Midbrain (tissue), 1 donor: Measurements from ENCODE around the gene EIF2B1.

Source experiments
- DNase-seq: peaks from one replicate; lab custom pipeline; 2025; lab: John Stamatoyannopoulos, UW

Gene EIF2B1

DNA sequence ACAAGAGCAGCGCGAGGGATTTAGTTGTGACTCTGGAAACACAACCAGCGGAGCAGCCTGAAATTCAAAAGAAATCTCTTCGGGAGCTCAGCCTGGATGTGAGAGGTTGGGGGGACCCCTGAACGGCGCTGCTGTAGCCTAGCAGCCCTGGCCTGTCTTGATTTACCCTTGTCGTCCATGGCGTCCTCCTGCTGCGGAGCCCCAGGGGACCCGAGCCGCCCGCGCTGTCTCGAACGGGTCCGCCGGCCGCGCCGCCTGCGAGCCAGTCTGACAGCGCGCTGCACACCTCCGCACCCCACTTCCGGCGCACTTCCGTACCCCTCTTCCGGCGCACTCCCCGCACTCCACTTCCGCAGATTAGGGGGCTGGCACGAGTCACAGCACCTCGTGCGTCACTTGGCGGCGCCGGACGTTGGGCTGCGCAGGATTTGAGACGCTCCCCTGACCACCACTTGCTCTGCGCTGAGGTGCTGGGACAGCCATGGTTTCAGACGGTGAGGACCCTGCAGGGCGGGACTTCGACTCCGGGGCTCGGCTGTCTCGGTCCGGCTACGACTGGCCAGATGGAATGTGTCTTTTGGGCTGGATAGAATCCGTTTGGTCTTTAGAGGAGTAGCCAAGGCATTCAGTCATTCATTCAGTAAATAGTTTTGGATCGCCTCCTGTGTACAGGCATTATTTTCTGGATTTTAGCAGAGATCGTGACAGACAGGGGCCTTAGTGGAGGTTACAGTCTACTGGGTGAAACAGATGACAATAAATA is at the start of gene EIF2B1, which contains the start of gene GTF2H3:
EIF2B1 (minus strand) TSS at position 308 of the 763 bp plus-strand sequence; CDS start at position 179, 129 bp downstream.
GTF2H3 (plus strand) TSS at position 451 of the 763 bp plus-strand sequence; CDS start at position 482, 31 bp downstream.
- peak; percentile 96 for DNase-seq

GRCh38 chr12:123681605-123682004 is 48.1 kb upstream of the EIF2B1 start:
- no peak for DNase-seq

DNA sequence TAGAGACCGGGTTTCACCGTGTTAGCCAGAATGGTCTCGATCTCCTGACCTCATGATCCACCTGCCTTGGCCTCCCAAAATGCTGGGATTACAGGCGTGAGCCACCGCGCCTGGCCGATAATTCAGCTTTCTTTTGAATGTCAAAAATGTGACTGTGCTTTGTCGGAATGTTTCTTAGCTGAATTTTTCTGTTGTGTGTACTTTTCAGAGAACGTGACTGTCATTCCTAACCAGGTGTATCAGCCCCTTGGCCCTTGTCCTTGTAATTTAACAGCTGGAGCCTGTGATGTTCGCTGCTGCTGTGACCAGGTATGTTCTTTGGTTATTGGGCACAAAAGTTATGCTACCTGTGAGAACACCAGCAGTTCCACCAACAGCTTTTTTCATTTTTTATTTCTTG is 45.5 kb upstream of the EIF2B1 start:
- no peak for DNase-seq

GRCh38 chr12:123676616-123677320 is 43.3 kb upstream of the EIF2B1 start:
- DNase-seq = no peak

- no peak for DNase-seq
These were observed 42.0 kb upstream of the EIF2B1 start for GRCh38 chr12:123675436-123675835.

DNA sequence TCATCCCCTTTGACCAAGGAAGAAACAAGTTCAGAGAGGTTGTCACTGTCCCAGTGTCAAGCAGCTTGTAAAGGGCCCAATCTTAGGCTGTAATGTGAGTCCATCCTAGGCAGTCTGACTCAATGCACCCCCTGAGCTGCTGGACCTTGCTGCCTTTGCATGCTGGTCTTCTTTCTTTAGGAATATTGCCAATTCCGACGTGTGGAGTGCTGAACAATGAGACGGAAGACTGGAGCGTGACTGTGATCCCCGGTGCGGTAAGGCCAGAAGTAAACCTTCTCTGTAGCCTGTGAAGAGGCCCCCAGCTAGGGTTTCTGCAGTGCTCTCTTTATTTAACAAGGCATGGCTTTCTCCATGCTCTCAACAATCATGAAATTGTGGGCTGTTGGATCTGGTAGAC is 38.4 kb upstream of the EIF2B1 start:
- no peak for DNase-seq

GRCh38 chr12:123670882-123671728 is 37.6 kb upstream of the EIF2B1 start, which contains the start of gene TCTN2:
Gene TCTN2 (plus strand): TSS chr12:123671113. CDS start chr12:123671241, 128 bp downstream.
- DNase-seq = peak; percentile 90

- no peak for DNase-seq
These were observed 34.3 kb upstream of the EIF2B1 start for GRCh38 chr12:123667771-123668170.

- no peak for DNase-seq
These were observed 26.7 kb upstream of the EIF2B1 start for GRCh38 chr12:123659996-123660727.

- no peak for DNase-seq
These were observed 23.7 kb upstream of the EIF2B1 start for GRCh38 chr12:123657211-123657610.

- DNase-seq = no peak
These were observed 22.9 kb upstream of the EIF2B1 start for GRCh38 chr12:123656392-123656791.

DNA sequence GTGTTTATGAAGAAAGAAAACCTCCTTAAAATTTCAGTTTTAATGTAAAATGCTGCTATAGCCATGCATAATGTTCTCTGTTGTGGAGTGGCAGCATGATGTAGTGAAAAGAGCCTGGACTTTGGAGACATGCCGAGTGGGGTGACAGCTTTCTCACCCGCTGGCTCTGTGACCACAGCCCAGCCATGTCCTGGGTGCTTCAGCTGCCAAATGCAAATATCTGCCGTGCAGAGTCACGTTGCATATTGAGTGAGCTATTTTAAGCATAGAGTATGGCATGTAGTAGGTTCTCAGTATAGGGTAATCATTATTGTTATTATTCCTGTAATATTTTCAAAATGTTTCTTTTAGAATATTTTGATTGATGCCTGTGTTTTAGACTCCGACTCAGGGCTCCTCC is 21.9 kb upstream of the EIF2B1 start:
- no peak for DNase-seq

DNA sequence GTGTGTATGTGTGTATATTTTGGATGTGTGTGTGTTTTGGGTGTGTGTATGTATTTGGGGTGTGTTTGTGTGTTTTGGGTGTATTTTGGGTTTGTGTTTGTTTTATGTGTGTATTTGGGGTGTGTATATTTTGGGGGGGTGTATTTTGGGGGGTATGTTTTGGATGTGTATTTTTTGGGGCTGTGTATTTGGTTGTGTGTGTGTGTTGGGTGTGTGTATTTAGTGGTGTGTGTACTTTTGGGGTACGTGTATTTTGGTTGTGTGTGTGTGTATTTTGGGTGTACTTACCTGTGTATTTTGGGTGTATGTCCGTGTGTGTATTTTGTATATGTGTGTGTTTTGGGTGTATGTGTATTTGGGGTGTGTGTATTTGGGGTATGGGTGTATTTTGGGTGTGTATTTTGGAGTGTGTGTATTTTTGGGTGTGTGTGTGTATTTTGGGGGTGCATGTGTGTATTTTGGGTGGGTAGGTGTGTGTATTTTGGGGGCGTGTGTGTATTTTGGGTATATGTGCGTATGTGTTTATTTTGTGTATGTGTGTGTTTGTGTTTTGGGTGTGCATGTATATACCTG is 20.7 kb upstream of the EIF2B1 start:
- no peak for DNase-seq

- no peak for DNase-seq
These were observed 14.9 kb upstream of the EIF2B1 start for GRCh38 chr12:123648401-123648800.

DNA sequence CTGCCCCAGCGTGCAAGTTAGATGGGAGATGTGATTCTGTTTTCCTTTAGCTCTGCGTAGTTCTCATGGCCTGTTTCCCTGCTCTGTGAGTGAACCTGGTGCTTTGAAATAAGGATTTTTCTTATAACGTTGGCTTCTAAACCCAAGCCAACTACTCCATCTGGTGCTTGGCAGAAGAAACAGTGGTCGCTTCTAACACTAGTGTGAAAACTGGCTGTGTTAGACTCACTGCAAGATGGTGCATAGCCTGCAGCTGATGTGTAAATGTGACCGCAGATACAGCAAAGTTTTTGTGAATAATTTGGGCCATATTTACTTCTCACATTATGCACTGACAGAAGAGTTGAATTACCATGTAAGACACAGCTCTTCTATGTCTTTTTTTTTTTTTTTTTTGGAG is 12.4 kb upstream of the EIF2B1 start:
- no peak for DNase-seq

- DNase-seq = no peak
These were observed 11.9 kb upstream of the EIF2B1 start for GRCh38 chr12:123645380-123645779.

GRCh38 chr12:123643911-123644310 is 10.4 kb upstream of the EIF2B1 start:
- no peak for DNase-seq

GRCh38 chr12:123634142-123634561 is 666 bp upstream of the EIF2B1 start:
- no peak for DNase-seq

DNA sequence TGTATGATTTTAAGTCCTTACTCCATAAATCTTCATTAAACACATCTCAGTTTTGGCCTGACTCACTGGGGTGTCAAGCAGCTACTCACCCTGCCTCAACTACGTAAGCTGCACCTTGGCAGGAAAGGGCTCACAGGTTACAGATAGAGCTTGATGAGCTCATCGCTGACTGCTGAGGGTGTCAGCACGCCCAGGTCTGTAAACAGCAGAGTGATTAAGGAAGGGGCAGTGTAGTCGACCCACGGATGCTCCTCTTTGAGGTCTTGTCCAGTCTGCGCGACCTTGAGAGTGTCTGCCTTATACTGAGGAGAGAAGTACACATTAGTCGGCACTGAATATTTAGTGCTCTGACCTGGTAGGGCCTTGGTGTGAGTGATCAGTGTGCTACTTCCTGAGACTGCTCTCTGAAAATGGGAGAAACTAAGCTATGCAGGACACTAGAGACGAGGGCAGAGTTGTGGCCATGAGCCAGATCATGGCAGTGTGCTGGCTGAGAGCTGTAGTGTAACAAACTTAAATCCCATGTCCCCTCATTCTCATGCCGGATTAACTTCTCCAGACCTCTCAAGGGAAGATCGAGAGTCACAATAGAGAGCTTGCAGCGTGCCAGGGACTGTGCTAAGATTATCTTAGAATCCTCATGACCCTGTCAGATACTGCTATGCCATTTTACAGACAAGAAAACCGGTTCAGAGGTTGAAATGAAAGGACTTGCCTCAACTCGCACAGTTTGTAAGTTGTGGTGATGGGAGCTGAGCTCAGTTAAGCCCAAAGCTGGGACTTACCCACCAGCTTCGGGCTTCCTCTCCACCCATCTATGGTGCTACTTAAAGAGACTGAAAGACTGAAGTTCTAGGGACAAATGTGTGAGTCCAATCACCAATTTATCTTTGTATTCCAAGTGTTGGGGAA is 11.6 kb downstream of the EIF2B1 start:
- no peak for DNase-seq

- DNase-seq = no peak
These were observed 12.4 kb downstream of the EIF2B1 start for GRCh38 chr12:123621101-123621500.
